CD8-positive, alpha-beta memory T cell (primary cell): ENCODE measurements around the gene CALML6. TPM values are rescaled to one million over a fixed set of nuclear protein-coding genes. Genes with fewer than 3 reads are reported as not detected.
"Not testable (repeated sequence)": the region's sequence is repeated elsewhere in the genome, so short reads cannot be mapped to it uniquely, and the experiment has no call there.

Experiments used
- CTCF ChIA-PET: fragments of 350-600 bp; sonication (Branson Sonifier 250); formaldehyde crosslinking; loops from one replicate; lab custom pipeline; 2021; ENCODE audit warnings: antibody characterized with exemption; lab: Charles Lee
- POLR2A ChIA-PET: fragments of 350-600 bp; sonication (Branson Sonifier 250); formaldehyde crosslinking; loops from one replicate; lab custom pipeline; 2021; ENCODE audit warnings: antibody characterized with exemption; lab: Charles Lee
- DNase-seq, 5 donors: peaks; one replicate each; pipeline versions ENCODE4 v3.0.0 to v3.0.0-alpha.2; 2020 to 2022; ENCODE audit warnings: mixed read lengths in 1 of 5
- H3K27ac ChIP-seq: one replicate; pipeline ENCODE4 v1.7.0; 2013; ENCODE audit warnings: low read depth, mild to moderate bottlenecking, low read length, moderate library complexity
- H3K27me3 ChIP-seq: 2 replicates; pipeline ENCODE4 v1.7.0; 2013; ENCODE audit warnings: low read length, mild to moderate bottlenecking; ENCODE audit not compliant: insufficient read depth, poor library complexity, severe bottlenecking
- H3K36me3 ChIP-seq: 2 replicates; pipeline ENCODE4 v1.7.0; 2013; ENCODE audit warnings: mild to moderate bottlenecking, low read length, moderate library complexity; ENCODE audit not compliant: insufficient read depth
- H3K4me1 ChIP-seq: 2 replicates; pipeline ENCODE4 v1.7.0; 2013; ENCODE audit warnings: mild to moderate bottlenecking, low read length, moderate library complexity; ENCODE audit not compliant: insufficient read depth
- H3K4me3 ChIP-seq: 2 replicates; pipeline ENCODE4 v1.7.0; 2013; ENCODE audit warnings: mild to moderate bottlenecking, low read length
- H3K9me3 ChIP-seq: 2 replicates; pipeline ENCODE4 v1.7.0; 2013; ENCODE audit warnings: mild to moderate bottlenecking, low read length
- H3K27ac Mint-ChIP-seq, 8 donors: one replicate each; pipeline ENCODE4 v1.8.0; 2020 to 2021; ENCODE audit warnings: mixed read lengths in 8 of 8, mild to moderate bottlenecking in 6 of 8, inconsistent platforms in 3 of 8, moderate library complexity in 3 of 8
- H3K27me3 Mint-ChIP-seq, 2 donors: one replicate each; pipeline ENCODE4 v1.8.0; 2020 to 2021; ENCODE audit warnings: mixed read lengths in 2 of 2, mild to moderate bottlenecking in 1 of 2, moderate library complexity in 1 of 2
- H3K36me3 Mint-ChIP-seq, 3 donors: one replicate each; pipeline ENCODE4 v1.8.0; 2020 to 2021; ENCODE audit warnings: mixed read lengths in 3 of 3, inconsistent platforms in 1 of 3, mild to moderate bottlenecking in 1 of 3
- H3K4me1 Mint-ChIP-seq, 3 donors: one replicate each; pipeline ENCODE4 v1.8.0; 2020 to 2021; ENCODE audit warnings: mixed read lengths in 3 of 3, inconsistent platforms in 1 of 3, mild to moderate bottlenecking in 1 of 3
- H3K4me3 Mint-ChIP-seq, 7 donors: one replicate each; pipeline ENCODE4 v1.8.0; 2020 to 2021; ENCODE audit warnings: mixed read lengths in 7 of 7, mild to moderate bottlenecking in 6 of 7, moderate library complexity in 4 of 7, inconsistent platforms in 2 of 7
- H3K9me3 Mint-ChIP-seq, 5 donors: one replicate each; pipeline ENCODE4 v1.8.0; 2020 to 2022; ENCODE audit warnings: mixed read lengths in 5 of 5, mild to moderate bottlenecking in 3 of 5, moderate library complexity in 2 of 5, inconsistent platforms in 1 of 5
- polyA plus RNA-seq: library from polyadenylated mRNA; unstranded; fragments of 300-500 nt; fragmentation: Illumina TruSeq; gene quantifications from one replicate; pipeline ENCODE4 v1.2.3, GENCODE V29; 2021
- total RNA-seq, 2 experiments: library from RNA; stranded (reverse); gene quantifications; one replicate each; pipeline ENCODE4 v1.2.3, GENCODE V29; 2021

CALML6 gene
- total and polyA plus RNA-seq, 3 experiments from 2014 or later: 0.46 to 0.78 TPM; not detected in 1

- Mint-ChIP-seq H3K9me3 (no peaks in the 10 kb centered on the region), H3K27ac (peak overlapping the region; percentile 71 to 90 (median 82)), H3K4me3 (peak overlapping the region in 5 of 7 donors; percentile 42 to 76 (median 49)), H3K4me1 (peaks cover 74 to 88% (median 81%) of the 10 kb centered on the region in 3 donors), H3K27me3 (peaks cover 0 to 3% of the 10 kb centered on the region in 2 donors), H3K36me3 (peaks cover 0 to 66% (median 14%) of the 10 kb centered on the region in 3 donors)
- Histone ChIP-seq H3K4me1 (peaks cover 86% of the 10 kb centered on the region), H3K9me3 (no peaks in the 10 kb centered on the region), H3K27me3 (no peaks in the 10 kb centered on the region), H3K36me3 (peaks cover 8% of the 10 kb centered on the region), H3K27ac (no peak overlapping the region), H3K4me3 (no peak overlapping the region)
- POLR2A ChIA-PET: no interaction called here
- CTCF ChIA-PET: interaction anchor here (1.0 kb wide), 1 partner anchor 9 kb away, joined by 3 read pairs; no protein-coding TSS in a partner anchor
- no peak for DNase-seq
Measured at GRCh38 chr1:1876335-1876930, 38.6 kb upstream of the CALML6 start.

GRCh38 chr1:1877865-1878436 is 37.1 kb upstream of the CALML6 start:
- Histone ChIP-seq H3K27me3 (no peaks in the 10 kb centered on the region), H3K36me3 (peaks cover 8% of the 10 kb centered on the region), H3K4me3 (no peak overlapping the region), H3K27ac (no peak overlapping the region), H3K9me3 (no peaks in the 10 kb centered on the region), H3K4me1 (peaks cover 85% of the 10 kb centered on the region)
- DNase-seq: no peak
- CTCF ChIA-PET: no interaction called here
- peaks cover 0 to 2% of the 10 kb centered on the region in 2 donors for H3K27me3 Mint-ChIP-seq
- H3K4me1 Mint-ChIP-seq: peaks cover 70 to 88% (median 81%) of the 10 kb centered on the region in 3 donors
- H3K36me3 Mint-ChIP-seq: peaks cover 0 to 56% (median 12%) of the 10 kb centered on the region in 3 donors
- no peaks in the 10 kb centered on the region for H3K9me3 Mint-ChIP-seq
- peak overlapping the region; percentile 0 to 56 (median 6) for H3K4me3 Mint-ChIP-seq
- POLR2A ChIA-PET: no interaction called here
- peak overlapping the region; percentile 18 to 94 (median 66) for H3K27ac Mint-ChIP-seq

DNA sequence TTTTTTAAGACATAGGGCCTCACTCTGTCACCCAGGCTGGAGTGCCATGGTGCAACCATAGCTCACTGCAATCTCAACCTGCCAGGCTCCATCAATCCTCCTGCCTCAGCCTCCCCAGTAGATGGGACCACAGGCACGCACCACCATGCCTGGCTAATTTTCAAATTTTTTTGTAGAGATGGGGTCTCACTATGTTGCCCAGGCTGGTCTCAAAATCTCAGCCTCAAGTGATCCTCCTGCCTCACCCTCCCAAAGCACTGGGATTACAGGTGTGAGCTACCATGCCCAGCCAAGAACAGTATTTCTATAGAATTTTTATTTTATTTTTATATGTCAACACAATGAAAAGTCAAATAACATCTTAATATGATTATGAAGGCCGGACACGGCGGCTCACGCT is 35.1 kb upstream of the CALML6 start:
- no peak for DNase-seq
- peaks cover 0 to 51% (median 12%) of the 10 kb centered on the region in 3 donors for H3K36me3 Mint-ChIP-seq
- peaks cover 0 to 2% of the 10 kb centered on the region in 2 donors for H3K27me3 Mint-ChIP-seq
- POLR2A ChIA-PET: interaction anchor here (0.6 kb wide), 1 partner anchor 271 kb away, joined by 8 read pairs; no protein-coding TSS in a partner anchor
- CTCF ChIA-PET: no interaction called here
- peaks cover 8% of the 10 kb centered on the region for H3K36me3 ChIP-seq
- H3K4me1 Mint-ChIP-seq: peaks cover 71 to 91% (median 84%) of the 10 kb centered on the region in 3 donors
- H3K27me3 ChIP-seq: no peaks in the 10 kb centered on the region
- H3K9me3 Mint-ChIP-seq: no peaks in the 10 kb centered on the region
- H3K27ac Mint-ChIP-seq: peak overlapping the region in 3 of 8 donors; percentile 50 to 71 (median 58)
- H3K4me3 ChIP-seq: no peak overlapping the region
- no peak overlapping the region for H3K27ac ChIP-seq
- H3K4me1 ChIP-seq: peaks cover 86% of the 10 kb centered on the region
- H3K9me3 ChIP-seq: no peaks in the 10 kb centered on the region
- peak overlapping the region in 3 of 7 donors; percentile 34 to 71 (median 44) for H3K4me3 Mint-ChIP-seq

- H3K9me3 ChIP-seq: no peaks in the 10 kb centered on the region
- Mint-ChIP-seq H3K4me3 (peak overlapping the region; percentile 19 to 75 (median 69)), H3K4me1 (peaks cover 66 to 84% (median 78%) of the 10 kb centered on the region in 3 donors), H3K9me3 (no peaks in the 10 kb centered on the region), H3K27me3 (peaks cover 0 to 2% of the 10 kb centered on the region in 2 donors), H3K27ac (peak overlapping the region; percentile 49 to 93 (median 76)), H3K36me3 (peaks cover 0 to 43% (median 12%) of the 10 kb centered on the region in 3 donors)
- POLR2A ChIA-PET: no interaction called here
- no peak overlapping the region for H3K4me3 ChIP-seq
- CTCF ChIA-PET: interaction anchor here (0.8 to 1.1 kb wide), 2 partner anchors 17 to 24 kb away, joined by 3 read pairs; no protein-coding TSS in a partner anchor
- no peak overlapping the region for H3K27ac ChIP-seq
- H3K4me1 ChIP-seq: peaks cover 85% of the 10 kb centered on the region
- DNase-seq: peak in 1 of 5 donors; percentile 15
- peaks cover 8% of the 10 kb centered on the region for H3K36me3 ChIP-seq
- H3K27me3 ChIP-seq: no peaks in the 10 kb centered on the region
Measured at GRCh38 chr1:1880617-1881312, 34.3 kb upstream of the CALML6 start.

- H3K4me3 ChIP-seq: no peak overlapping the region
- ChIA-PET CTCF (interaction anchor here (0.8 to 1.1 kb wide), 2 partner anchors 16 to 23 kb away, joined by 3 read pairs; no protein-coding TSS in a partner anchor), POLR2A (no interaction called here)
- Mint-ChIP-seq H3K27ac (peak overlapping the region in 6 of 8 donors; percentile 50 to 82 (median 70)), H3K9me3 (no peaks in the 10 kb centered on the region), H3K36me3 (peaks cover 0 to 37% (median 6%) of the 10 kb centered on the region in 3 donors), H3K4me1 (peaks cover 62 to 83% (median 77%) of the 10 kb centered on the region in 3 donors), H3K27me3 (peaks cover 0 to 4% of the 10 kb centered on the region in 2 donors), H3K4me3 (peak overlapping the region in 5 of 7 donors; percentile 39 to 75 (median 65))
- H3K27ac ChIP-seq: no peak overlapping the region
- peaks cover 84% of the 10 kb centered on the region for H3K4me1 ChIP-seq
- DNase-seq: peak in 1 of 5 donors; percentile 21
- no peaks in the 10 kb centered on the region for H3K27me3 ChIP-seq
- H3K36me3 ChIP-seq: no peaks in the 10 kb centered on the region
- no peaks in the 10 kb centered on the region for H3K9me3 ChIP-seq
Measured at GRCh38 chr1:1881727-1882126, 33.3 kb upstream of the CALML6 start.

DNA sequence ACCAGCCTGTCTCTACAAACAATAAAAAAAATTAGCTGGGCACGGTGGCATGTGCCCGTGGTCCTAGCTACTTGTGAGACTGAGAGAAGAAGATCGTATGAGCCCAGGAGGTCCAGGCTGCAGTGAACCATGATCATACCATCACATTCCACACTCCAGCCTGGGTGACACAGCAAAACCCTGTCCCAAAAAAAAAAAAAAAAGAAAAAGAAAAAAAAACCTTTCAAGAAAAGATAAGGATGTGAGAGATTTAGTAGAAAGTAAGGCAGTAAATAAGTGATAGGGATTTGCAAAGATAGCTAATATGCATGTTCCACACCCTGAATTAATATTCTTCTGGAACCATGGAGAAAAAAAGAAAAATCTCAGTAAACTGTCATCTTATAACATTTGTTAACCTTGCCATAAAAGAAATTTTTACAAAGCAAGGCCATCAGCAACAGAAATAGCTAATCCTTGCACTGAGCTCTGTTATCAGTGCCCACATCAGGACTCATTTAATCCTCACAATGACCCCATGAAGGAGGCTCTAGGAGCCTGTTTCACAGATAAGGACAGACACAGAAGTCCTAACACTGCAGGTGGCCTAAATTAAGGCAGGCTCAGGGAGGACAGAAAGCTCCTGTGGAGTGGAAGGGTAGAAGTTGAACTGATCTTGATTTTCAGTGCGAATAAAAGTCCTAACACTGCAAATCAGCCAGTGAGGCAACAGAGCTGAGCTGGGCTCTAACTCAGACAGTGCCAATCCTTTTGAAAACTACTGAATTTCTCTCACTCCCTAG is 31.8 kb upstream of the CALML6 start:
- no peak overlapping the region for H3K27ac ChIP-seq
- peaks cover 0 to 2% of the 10 kb centered on the region in 2 donors for H3K27me3 Mint-ChIP-seq
- peak in 1 of 5 donors; percentile 6 for DNase-seq
- POLR2A ChIA-PET: interaction anchor here (0.7 to 1.0 kb wide), 2 partner anchors 26 to 182 kb away, joined by 3 to 7 read pairs; no protein-coding TSS in a partner anchor
- CTCF ChIA-PET: interaction anchor here (1.1 to 1.4 kb wide), 2 partner anchors 23 to 25 kb away, joined by 3 to 6 read pairs; no protein-coding TSS in a partner anchor
- H3K36me3 Mint-ChIP-seq: peaks cover 0 to 36% (median 6%) of the 10 kb centered on the region in 3 donors
- H3K27ac Mint-ChIP-seq: peak overlapping the region in 7 of 8 donors; percentile 29 to 90 (median 64)
- peaks cover 89% of the 10 kb centered on the region for H3K4me1 ChIP-seq
- peak overlapping the region; percentile 3 to 66 (median 51) for H3K4me3 Mint-ChIP-seq
- peaks cover 67 to 88% (median 83%) of the 10 kb centered on the region in 3 donors for H3K4me1 Mint-ChIP-seq
- H3K9me3 ChIP-seq: no peaks in the 10 kb centered on the region
- no peak overlapping the region for H3K4me3 ChIP-seq
- no peaks in the 10 kb centered on the region for H3K27me3 ChIP-seq
- H3K9me3 Mint-ChIP-seq: no peaks in the 10 kb centered on the region
- H3K36me3 ChIP-seq: no peaks in the 10 kb centered on the region

DNA sequence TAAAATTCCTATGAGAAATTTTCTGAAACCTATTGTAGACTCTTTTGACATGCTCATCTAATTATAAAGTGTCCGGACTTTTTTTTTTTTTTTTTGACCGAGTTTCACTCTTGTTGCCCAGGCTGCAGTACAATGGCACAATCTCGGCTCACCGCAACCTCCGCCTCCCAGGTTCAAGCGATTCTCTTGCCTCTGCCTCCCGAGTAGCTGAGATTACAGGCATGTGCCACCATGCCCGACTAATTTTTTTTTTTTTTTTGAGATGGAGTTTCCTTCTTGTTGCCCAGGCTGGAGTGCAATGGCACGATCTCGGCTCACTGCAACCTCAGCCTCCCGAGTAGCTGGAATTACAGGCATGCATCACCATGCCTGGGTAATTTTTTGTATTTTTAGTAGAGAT is 31.2 kb upstream of the CALML6 start:
- peak in 1 of 5 donors; percentile 30 for DNase-seq
- Mint-ChIP-seq H3K4me1 (peaks cover 67 to 88% (median 83%) of the 10 kb centered on the region in 3 donors), H3K27ac (peak overlapping the region in 5 of 8 donors; percentile 37 to 90 (median 64)), H3K4me3 (peak overlapping the region in 6 of 7 donors; percentile 33 to 66 (median 52)), H3K36me3 (peaks cover 0 to 31% (median under 1%) of the 10 kb centered on the region in 3 donors)
- H3K36me3 ChIP-seq, H3K27ac ChIP-seq, H3K27me3 ChIP-seq, H3K27me3 Mint-ChIP-seq, H3K9me3 Mint-ChIP-seq, H3K4me3 ChIP-seq, H3K9me3 ChIP-seq: not testable (repeated sequence)
- POLR2A ChIA-PET: interaction anchor here (1.0 kb wide), 1 partner anchor 25 kb away, joined by 3 read pairs; no protein-coding TSS in a partner anchor
- H3K4me1 ChIP-seq: peaks cover 89% of the 10 kb centered on the region
- CTCF ChIA-PET: interaction anchor here (1.1 to 1.4 kb wide), 2 partner anchors 22 to 25 kb away, joined by 3 to 6 read pairs; no protein-coding TSS in a partner anchor
